Left renal cortex interstitium (tissue), 4 donors: ENCODE data around the gene MUC6. TPM values are rescaled to one million over a fixed set of nuclear protein-coding genes. Genes with fewer than 3 reads are reported as not detected.

Experiments used
- DNase-seq, 4 donors: peaks; one replicate each; pipeline ENCODE4 v3.0.0-alpha.2; 2013; ENCODE audit warnings: low read depth in 4 of 4, low spot score in 2 of 4, missing footprints in 1 of 4
- polyA plus RNA-seq, 4 donors: library from polyadenylated mRNA; unstranded; fragments of 120-200 nt; gene quantifications; one replicate each; pipeline ENCODE4 v1.2.1, GENCODE V29; 2013; ENCODE audit not compliant: insufficient read length in 4 of 4

The MUC6 gene, protein sequence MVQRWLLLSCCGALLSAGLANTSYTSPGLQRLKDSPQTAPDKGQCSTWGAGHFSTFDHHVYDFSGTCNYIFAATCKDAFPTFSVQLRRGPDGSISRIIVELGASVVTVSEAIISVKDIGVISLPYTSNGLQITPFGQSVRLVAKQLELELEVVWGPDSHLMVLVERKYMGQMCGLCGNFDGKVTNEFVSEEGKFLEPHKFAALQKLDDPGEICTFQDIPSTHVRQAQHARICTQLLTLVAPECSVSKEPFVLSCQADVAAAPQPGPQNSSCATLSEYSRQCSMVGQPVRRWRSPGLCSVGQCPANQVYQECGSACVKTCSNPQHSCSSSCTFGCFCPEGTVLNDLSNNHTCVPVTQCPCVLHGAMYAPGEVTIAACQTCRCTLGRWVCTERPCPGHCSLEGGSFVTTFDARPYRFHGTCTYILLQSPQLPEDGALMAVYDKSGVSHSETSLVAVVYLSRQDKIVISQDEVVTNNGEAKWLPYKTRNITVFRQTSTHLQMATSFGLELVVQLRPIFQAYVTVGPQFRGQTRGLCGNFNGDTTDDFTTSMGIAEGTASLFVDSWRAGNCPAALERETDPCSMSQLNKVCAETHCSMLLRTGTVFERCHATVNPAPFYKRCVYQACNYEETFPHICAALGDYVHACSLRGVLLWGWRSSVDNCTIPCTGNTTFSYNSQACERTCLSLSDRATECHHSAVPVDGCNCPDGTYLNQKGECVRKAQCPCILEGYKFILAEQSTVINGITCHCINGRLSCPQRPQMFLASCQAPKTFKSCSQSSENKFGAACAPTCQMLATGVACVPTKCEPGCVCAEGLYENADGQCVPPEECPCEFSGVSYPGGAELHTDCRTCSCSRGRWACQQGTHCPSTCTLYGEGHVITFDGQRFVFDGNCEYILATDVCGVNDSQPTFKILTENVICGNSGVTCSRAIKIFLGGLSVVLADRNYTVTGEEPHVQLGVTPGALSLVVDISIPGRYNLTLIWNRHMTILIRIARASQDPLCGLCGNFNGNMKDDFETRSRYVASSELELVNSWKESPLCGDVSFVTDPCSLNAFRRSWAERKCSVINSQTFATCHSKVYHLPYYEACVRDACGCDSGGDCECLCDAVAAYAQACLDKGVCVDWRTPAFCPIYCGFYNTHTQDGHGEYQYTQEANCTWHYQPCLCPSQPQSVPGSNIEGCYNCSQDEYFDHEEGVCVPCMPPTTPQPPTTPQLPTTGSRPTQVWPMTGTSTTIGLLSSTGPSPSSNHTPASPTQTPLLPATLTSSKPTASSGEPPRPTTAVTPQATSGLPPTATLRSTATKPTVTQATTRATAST (N-terminal part only)
- polyA plus RNA-seq = 10 to 100 TPM in 2 of 4 donors, 1 to 10 TPM in 2; 5.7 to 56.0 (median 20.3) TPM

- DNase-seq = no peak
These were observed at the start of gene MUC6 for GRCh38 chr11:1036303-1036923. Gene MUC6, minus strand, starts transcription at chr11:1036718. Its CDS starts 63 bp downstream, at chr11:1036655.

DNA sequence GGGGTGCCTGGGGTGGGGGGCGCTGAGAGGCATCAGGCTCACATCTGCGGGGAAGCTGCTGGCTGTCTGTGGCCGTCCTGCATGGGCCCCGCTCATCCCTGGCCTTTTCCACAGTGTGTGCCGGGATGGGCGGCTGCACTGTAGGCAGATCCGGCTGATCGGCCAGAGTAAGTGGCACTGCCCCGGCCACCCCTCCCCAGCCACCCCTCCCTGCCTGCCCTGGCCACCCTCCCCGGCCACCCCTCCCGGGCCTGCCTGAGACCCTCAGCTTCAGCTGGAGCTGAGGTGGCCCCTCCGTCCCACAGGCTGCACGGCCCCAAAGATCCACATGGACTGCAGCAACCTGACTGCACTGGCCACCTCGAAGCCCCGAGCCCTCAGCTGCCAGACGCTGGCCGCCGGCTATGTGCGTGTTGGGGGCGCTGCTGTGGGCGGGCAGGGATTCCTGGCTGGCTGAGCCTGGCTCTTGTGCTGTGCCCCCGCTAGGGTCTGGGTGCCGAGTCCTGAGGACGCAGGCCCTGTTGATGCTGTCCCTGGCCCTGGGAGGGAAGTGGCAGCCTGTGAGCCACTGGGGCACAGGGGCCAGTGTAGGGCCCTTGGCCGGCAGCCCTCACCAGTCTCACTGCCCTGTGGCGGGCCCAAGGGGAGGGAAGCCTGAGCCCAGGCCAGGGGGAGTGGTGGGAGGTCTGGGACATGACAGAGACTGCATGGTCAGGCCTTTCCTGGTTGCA lies 49.1 kb upstream of the MUC6 start:
- no peak for DNase-seq

DNA sequence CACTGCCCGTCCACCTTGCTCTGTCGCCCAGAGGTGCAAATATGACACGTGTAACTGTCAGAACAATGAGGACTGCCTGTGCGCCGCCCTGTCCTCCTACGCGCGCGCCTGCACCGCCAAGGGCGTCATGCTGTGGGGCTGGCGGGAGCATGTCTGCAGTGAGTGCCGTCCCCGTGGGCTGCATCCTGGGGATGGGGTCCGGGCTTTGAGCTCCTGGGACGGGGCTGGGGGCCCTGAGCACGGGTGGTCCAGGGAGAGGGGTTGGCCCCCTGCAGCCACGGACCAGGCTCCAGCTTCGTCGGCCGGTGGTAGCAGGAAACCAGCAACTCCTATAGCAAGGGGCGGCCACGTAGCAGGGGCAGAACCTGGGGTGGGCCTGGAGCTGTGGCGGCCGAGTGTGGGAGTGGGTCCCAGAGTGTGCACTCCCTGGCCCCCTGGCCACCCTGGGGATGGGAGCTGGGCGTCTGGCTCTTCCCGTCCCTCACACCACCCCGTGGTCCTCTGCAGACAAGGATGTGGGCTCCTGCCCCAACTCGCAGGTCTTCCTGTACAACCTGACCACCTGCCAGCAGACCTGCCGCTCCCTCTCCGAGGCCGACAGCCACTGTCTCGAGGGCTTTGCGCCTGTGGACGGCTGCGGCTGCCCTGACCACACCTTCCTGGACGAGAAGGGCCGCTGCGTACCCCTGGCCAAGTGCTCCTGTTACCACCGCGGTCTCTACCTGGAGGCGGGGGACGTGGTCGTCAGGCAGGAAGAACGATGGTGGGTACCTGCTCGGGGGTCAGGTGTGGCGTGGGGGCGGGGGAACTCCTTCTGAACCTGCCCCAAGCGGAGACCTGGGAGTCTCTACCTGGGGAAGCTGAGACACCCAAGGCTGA lies 48.3 kb upstream of the MUC6 start:
- DNase-seq = no peak

DNA sequence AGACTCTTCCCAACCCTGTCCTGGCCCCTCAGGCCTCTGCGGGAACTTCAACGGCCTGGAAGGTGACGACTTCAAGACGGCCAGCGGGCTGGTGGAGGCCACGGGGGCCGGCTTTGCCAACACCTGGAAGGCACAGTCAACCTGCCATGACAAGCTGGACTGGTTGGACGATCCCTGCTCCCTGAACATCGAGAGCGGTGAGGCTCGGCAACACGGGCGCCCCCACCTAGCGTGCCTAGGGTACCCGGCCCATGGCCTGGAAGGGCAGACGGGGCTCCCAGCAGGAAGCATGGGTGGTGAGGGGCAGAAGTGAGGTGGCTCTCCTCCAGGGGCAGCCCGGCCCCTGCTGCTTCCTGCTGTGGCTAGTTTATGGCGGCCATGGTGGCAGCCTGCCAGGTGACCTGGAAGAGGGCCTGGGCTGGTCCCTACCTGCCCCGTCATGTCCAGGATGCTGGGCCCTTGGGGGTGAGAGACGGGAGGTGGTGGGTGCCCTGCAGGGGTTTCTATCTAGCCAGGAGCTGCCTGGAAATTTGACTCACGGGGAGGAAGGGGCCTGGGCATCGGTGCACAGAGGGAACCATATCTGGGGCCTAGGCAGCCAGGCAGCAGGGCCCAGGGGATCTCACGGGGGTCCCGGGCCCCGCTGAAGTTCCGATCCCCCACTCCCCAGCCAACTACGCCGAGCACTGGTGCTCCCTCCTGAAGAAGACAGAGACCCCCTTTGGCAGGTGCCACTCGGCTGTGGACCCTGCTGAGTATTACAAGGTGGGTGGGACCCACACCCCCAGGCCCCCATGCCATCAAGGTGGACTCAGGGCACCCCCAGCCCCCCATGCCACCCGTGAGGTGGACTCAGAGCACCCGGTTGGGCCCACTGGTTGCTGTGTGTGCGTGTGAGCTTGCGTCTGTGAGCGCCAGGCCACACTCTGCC lies 47.4 kb upstream of the MUC6 start:
- no peak for DNase-seq

DNA sequence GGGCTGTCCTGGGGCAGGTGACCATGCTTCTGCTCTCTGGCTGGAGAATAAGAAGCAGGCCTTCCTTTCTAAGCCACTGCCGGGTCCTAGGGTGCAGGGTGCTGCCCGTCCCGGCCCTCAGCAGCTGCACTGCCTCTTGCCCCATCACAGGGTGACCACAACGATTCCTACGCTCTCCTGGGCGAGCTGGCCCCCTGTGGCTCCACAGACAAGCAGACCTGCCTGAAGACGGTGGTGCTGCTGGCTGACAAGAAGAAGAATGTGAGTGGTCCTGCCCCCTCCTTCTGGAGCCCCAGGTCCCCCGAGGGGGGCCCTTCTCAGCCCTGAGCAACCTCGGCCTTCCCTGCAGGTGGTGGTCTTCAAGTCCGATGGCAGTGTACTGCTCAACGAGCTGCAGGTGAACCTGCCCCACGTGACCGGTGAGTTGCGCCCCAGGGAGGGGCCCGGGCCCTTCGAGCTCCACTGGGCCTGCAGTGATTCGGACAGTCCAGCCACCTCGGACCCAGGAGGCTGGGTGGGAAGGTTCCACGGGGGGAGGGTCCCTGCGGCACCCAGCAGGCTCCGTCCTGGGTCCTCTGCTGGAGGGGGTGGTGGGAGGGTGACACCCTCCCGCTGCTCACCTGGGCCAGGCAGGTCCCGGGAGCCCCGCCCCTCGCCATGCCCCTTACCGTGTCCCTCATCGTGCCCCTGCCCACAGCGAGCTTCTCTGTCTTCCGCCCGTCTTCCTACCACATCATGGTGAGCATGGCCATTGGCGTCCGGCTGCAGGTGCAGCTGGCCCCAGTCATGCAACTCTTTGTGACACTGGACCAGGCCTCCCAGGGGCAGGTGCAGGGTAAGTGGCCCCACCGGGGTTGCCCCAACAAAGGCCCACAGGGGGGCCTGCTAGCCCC lies 46.5 kb upstream of the MUC6 start:
- no peak for DNase-seq

DNA sequence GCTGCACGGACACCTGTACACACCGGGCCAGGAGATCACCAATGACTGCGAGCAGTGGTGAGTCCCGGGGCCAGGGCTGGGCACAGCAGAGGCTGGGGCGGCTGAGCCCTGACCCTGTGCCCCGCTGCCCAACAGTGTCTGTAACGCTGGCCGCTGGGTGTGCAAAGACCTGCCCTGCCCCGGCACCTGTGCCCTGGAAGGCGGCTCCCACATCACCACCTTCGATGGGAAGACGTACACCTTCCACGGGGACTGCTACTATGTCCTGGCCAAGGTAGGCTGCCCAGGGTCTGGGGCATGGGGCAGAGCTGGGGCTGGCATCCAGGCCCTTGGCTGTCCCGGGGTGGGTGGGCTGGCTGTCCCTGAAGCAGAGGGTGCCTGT lies 45.8 kb upstream of the MUC6 start:
- DNase-seq = no peak

DNA sequence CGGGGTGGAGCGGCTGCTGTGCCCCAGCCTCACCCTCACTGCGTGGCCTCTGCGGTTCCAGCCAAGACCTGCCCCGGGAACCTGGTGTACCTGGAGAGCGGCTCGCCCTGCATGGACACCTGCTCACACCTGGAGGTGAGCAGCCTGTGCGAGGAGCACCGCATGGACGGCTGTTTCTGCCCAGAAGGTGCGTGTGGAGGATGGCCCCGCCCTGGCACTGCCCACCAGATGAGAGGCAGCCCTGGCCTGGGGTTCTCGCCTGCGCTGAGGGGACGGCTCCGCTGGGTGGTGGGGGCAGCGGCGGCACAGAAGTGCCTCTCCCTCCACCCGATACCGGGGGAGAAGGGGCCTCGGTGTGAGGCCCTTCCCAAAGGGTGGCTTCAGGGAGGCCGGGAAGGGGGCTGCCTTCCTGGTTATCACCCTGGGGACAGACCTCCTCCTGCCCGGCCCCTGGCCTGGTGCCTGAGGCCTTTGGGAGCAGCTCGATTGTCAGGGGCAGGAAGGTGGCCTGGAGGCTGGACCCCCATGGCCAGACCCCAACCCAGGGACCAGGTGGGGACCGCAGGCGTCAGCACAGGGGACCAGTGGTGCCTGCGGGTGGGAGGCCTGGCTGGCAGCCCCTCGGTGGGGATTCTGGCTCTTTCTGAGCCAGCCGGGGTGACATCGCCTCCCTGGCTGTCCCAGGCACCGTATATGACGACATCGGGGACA lies 45.2 kb upstream of the MUC6 start:
- no peak for DNase-seq

DNA sequence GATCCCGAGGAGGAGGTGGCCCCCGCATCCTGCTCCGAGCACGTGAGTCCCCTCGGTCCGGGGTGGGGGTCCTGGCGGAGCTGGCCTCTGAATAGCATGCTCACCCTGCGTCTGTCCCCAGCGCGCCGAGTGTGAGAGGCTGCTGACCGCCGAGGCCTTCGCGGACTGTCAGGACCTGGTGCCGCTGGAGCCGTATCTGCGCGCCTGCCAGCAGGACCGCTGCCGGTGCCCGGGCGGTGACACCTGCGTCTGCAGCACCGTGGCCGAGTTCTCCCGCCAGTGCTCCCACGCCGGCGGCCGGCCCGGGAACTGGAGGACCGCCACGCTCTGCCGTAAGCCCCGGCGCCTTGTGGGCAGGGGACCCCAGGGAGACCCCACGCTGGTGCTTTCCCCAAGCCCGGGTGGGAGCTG lies 41.7 kb upstream of the MUC6 start:
- DNase-seq = no peak

- no peak for DNase-seq
These were observed 41.0 kb upstream of the MUC6 start for GRCh38 chr11:1077417-1078119.

DNA sequence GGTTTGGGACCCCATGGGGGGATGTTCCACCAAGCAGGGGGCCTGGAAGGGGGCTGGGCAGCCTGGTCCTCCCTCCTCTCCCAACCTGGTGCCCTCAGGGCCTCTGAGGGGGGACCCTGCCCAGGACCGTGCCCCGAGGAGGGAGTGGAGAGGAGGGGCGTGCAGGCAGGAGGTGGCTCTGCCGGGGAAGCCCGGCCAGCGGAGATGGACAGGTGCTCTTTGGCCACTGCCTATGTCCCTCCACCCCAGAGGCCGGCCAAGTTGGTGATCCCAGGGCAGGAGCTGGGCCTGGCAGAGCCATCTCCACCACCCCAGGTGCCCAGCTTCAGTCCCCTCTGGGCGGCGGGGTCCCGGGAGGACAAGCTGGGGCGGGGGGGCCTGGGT lies 40.5 kb upstream of the MUC6 start:
- DNase-seq = no peak

DNA sequence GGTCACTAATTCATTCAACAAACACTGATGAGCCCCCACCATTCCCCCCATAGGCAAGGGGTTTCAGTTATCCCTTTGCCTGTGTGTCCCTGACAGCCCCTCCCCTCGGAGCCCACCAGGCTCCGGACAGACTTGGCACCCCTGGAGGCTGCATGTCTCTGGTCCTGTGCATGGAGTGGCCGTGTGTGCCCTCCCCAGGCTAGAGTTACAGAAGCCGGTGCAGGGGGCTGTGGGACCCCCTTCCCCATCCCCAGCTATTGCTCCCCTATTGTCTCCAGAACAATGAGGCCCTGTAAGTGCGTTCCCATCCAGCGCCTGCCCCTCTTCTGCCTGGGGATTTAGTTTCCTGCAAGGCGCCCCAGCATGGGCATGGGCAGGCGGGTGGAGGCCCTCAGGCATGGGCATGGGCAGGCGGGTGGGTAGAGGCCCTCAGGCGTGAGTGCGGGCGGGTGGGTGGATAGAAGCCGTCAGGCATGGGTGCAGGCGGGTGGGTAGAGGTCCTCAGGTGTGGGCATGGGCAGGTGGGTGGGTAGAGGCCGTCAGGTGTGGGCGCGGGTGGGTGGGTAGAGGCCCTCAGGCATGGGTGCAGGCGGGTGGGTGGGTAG lies 39.6 kb upstream of the MUC6 start:
- no peak for DNase-seq

- no peak for DNase-seq
These were observed 38.9 kb upstream of the MUC6 start for GRCh38 chr11:1075341-1075911.

GRCh38 chr11:1074244-1075221 lies 38.0 kb upstream of the MUC6 start, which contains the start of gene MUC2:
Gene MUC2, plus strand, starts transcription at chr11:1074874.
- no peak for DNase-seq
